T1000 (cell line): ENCODE results near the gene MMUT.
"Not testable (repeated sequence)": the region's sequence is repeated elsewhere in the genome, so short reads cannot be mapped to it uniquely, and the experiment has no call there.

Experiments
- DNase-seq: peaks from one replicate; lab custom pipeline; 2025; ENCODE audit warnings: mixed read lengths; lab: John Stamatoyannopoulos, UW

MMUT gene

GRCh38 chr6:49462927-49463611 lies at the start of gene MMUT, which contains the start of gene CENPQ:
TSS of gene MMUT (minus strand) at chr6:49463253. CDS start at chr6:49459466, 3,787 bp downstream.
TSS of gene CENPQ (plus strand) at chr6:49463370. CDS start at chr6:49470177, 6,807 bp downstream.
- peak; percentile 72 for DNase-seq

DNA sequence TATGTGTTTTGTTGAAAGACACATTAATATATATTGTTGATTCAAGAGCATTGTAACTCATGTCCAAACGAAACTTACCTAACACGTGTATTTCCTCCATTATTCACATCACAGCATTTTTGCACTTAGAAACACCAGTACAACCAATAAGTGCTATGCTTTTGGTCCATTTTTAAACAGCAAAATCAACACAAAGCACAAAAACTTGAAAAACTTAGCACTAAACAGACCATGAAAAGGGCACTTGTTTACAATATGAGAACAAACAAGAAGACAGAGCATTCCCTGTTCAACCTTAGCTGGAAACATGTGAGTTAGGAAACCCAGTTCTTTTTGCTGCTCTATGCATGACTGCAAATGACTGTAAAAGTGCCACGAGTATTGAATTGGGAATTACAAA lies 46.3 kb upstream of the MMUT start:
- DNase-seq = no peak

DNA sequence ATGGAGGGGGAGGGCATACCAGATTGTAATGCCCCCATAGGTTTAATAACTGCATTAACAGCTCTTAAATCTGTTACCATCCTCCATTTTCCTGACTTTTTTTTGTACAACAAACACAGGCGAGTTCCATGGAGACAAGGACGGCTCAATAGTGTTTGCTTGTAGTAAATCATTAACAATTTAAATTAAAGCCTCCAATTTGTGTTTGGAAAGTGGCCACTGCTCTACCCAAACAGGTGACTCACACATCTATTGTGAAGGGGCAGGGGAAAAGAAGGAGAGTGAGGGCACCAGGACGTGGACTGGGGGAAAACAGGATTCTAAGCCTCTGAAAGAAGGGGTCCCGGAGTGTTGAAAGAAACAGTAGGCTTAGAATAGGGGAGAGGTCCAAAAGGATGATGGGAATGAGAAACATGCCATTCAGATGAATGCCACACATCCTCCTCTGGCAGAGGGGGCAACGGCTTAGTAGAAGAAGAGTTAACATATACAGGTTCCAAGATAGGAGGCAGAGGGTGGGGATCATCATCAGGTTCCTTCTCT lies 43.6 kb upstream of the MMUT start:
- DNase-seq = no peak

- no peak for DNase-seq
These were observed 41.6 kb upstream of the MMUT start for GRCh38 chr6:49504666-49505065.

DNA sequence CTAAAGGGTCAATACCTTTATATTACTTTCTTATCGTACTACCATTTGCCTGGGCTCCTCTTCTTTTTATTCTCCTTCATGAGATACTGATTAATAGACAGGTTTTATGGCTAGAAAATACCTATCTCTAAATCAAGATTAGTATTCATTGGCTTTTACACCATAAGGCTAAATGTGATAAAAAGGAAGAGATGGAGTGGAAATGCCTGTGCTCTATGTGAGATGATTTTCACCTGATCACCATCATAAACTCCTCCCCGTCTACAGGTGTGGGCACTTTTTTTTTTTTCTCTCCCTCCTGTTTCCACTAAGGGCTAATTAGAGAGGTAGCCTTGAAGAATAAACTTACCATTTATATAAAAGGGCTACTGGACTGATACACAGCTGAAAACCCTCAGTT lies 36.6 kb upstream of the MMUT start, which contains the start of gene GLYATL3:
Gene GLYATL3 (plus strand): TSS at position 301 of the 400 bp plus-strand sequence. CDS start 12,068 bp downstream, outside the sequence.
- no peak for DNase-seq

- no peak for DNase-seq
These were observed 36.1 kb upstream of the MMUT start for GRCh38 chr6:49499126-49499525.

- no peak for DNase-seq
These were observed 34.3 kb upstream of the MMUT start for GRCh38 chr6:49497304-49497703.

DNA sequence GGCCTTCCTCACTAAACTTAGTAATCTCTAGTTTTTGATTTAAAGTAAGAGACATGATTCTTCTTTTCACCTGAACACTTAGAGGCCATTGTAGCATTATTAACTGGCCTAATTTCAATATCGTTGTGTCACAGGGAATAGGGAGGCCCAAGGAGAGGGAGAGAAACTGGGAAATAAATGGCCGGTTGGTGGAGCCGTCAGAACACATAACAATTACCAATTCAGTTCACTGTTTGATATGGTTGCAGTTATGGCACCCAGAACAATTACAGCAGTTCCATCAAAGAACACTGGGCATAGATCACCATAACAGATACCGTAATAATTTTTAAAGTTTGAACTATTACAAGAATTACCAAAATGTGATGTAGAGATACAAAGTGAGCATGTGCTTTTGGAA lies 27.6 kb upstream of the MMUT start:
- DNase-seq = no peak

- DNase-seq = not testable (repeated sequence)
These were observed 20.3 kb upstream of the MMUT start for GRCh38 chr6:49483380-49483779.

- DNase-seq = not testable (repeated sequence)
These were observed 18.8 kb upstream of the MMUT start for GRCh38 chr6:49481846-49482245.

- DNase-seq = no peak
These were observed 16.4 kb upstream of the MMUT start for GRCh38 chr6:49479308-49479970.

DNA sequence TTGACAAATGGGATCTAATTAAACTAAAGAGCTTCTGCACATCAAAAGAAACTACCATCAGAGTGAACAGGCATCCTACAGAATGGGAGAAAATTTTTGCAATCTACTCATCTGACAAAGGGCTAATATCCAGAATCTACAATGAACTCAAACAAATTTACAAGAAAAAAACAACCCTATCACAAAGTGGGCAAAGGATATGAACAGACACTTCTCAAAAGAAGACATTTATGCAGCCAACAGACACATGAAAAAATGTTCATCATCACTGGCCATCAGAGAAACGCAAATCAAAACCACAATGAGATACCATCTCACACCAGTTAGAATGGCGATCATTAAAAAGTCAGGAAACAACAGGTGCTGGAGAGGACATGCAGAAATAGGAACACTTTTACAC lies 13.5 kb upstream of the MMUT start:
- not testable (repeated sequence) for DNase-seq

- DNase-seq = no peak
These were observed 5.0 kb upstream of the MMUT start for GRCh38 chr6:49468042-49468441.

DNA sequence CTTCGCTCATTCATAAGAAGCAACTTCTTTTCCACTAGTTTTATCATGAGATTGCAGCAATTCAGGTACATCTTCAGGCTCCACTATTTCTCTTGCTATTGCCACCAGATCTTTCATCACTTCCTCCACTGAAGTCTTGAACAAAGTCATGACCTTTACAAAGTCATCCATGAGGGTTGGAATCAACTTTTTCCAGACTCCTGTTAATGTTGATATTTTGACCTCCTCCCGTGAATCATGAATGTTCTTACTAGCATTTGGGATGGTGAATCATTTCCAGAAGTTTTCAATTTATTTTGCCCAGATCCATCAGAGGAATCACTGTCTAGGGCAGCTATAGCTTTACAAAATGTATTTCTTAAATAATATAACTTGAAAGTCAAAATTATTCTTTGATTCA lies 1.6 kb upstream of the MMUT start:
- DNase-seq = no peak

DNA sequence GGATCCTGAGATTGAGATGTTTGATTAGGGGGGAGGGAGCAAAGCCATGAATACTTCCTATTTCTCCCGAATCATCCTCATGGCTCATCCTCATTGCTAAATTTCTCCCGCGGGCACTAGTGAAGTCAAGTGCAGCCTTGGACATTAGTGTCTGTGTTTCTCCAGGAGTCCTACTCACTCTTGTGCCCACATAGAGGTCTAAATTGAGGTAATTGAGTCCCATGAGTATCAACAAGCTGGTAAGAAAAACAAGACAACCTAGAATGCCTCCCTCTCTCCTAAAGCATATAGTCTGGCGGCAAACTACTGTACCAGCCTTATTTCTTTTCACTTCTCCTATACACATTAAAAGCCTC lies 537 bp upstream of the MMUT start:
- DNase-seq = no peak

DNA sequence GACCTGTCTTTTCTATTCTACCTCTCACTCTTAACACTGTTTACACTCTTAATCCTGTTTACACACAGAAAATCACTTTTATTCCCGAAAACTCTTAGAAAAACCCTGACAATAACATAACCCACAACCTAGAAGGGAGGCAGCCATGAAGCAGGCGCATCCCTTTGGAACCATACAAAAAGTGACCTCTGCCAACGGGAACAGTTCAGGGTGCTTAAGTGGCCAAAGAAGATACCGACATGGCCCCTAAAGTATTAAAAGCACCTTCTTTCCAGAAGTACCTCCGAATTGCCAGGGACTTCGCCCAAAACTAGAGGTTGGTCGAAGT lies 490 bp downstream of the MMUT start:
- no peak for DNase-seq

DNA sequence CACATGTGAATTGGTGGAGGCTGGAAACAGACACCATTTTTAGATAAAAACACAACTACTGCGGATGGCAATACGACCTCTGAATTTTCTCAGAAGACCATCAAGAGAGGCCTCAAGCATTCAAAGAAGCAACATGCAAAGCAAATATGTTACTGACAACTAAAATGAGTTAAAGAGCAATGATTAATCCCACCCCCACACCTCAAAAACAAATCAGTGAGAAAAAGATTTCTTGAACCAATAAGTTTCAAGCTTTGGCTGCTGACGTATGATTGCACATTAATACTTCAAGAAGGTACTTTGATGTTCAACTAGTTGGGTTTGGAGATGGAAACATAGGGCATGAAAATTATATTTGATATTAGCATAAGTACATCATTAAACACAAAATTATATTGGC lies 982 bp downstream of the MMUT start:
- DNase-seq = no peak

- DNase-seq = no peak
These were observed 5.3 kb downstream of the MMUT start for GRCh38 chr6:49457771-49458170.

- DNase-seq = no peak
These were observed 8.0 kb downstream of the MMUT start for GRCh38 chr6:49454787-49455709.

DNA sequence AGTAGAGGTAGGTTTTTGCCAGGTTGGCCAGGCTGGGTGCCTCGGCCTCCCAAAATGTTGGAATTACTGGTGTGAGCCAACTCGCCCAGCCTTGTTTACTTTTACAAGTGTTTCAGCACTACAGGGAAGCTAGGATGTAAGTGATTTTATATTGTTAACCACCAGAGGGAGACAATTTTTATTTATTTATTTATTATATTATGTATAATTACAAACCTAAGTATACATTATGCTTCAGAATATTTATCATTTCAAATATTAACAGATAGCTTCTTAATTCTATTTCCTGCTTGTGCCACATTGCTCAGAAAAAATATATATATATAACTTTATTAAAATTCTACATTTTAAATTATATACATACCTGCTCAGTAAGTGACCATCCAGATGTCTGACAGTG lies 9.8 kb downstream of the MMUT start:
- DNase-seq = no peak

- DNase-seq = no peak
These were observed 32.2 kb downstream of the MMUT start for GRCh38 chr6:49430866-49431265.

- no peak for DNase-seq
These were observed 32.9 kb downstream of the MMUT start for GRCh38 chr6:49430187-49430586.
